HG03097 (cell line): ENCODE results near the gene LPAR2.

Experiments used
- ATAC-seq: cut with Tn5 transposase; IDR thresholded peaks from one replicate; pipeline ENCODE4 v1.9.1; 2021; ENCODE audit not compliant: unreplicated experiment, low FRiP score

LPAR2 gene

GRCh38 chr19:19654441-19654840, 26.4 kb upstream of the LPAR2 start:
- ATAC-seq: no peak

GRCh38 chr19:19653597-19654147, 25.7 kb upstream of the LPAR2 start:
- no peak for ATAC-seq

GRCh38 chr19:19652482-19653295, 24.7 kb upstream of the LPAR2 start:
- no peak for ATAC-seq

GRCh38 chr19:19651076-19651475, 23.1 kb upstream of the LPAR2 start:
- no peak for ATAC-seq

GRCh38 chr19:19650331-19650730, 22.3 kb upstream of the LPAR2 start:
- ATAC-seq: no peak

- ATAC-seq: no peak
Observed at GRCh38 chr19:19649580-19649995, 21.6 kb upstream of the LPAR2 start.

GRCh38 chr19:19649155-19649554, 21.1 kb upstream of the LPAR2 start:
- ATAC-seq: no peak

GRCh38 chr19:19647037-19647835, 19.2 kb upstream of the LPAR2 start:
- no peak for ATAC-seq

- no peak for ATAC-seq
Observed at GRCh38 chr19:19645233-19645870, 17.3 kb upstream of the LPAR2 start.

GRCh38 chr19:19644054-19644388, 16.0 kb upstream of the LPAR2 start:
- ATAC-seq: no peak

GRCh38 chr19:19643158-19644053, 15.4 kb upstream of the LPAR2 start, which contains the start of gene GMIP:
GMIP (minus strand) TSS chr19:19643657; CDS start chr19:19643529, 128 bp downstream.
- ATAC-seq: peak; percentile 50

GRCh38 chr19:19642506-19643157, 14.6 kb upstream of the LPAR2 start:
- no peak for ATAC-seq

GRCh38 chr19:19637523-19638251, 9.7 kb upstream of the LPAR2 start:
- ATAC-seq: no peak

- ATAC-seq: no peak
Observed at GRCh38 chr19:19637186-19637522, 9.1 kb upstream of the LPAR2 start.

GRCh38 chr19:19636573-19637185, 8.7 kb upstream of the LPAR2 start:
- ATAC-seq: no peak

GRCh38 chr19:19635313-19635702, 7.3 kb upstream of the LPAR2 start:
- ATAC-seq: no peak

- no peak for ATAC-seq
Observed at GRCh38 chr19:19634516-19635312, 6.7 kb upstream of the LPAR2 start.
